Measurements from ENCODE around the gene ZG16. TPM values are rescaled to one million over a fixed set of nuclear protein-coding genes. Genes with fewer than 3 reads are reported as not detected.

The ZG16 gene
- total RNA-seq, 1 donor from 2014 or later: 0.20 TPM

- peaks cover 6% of the 10 kb centered on the region for H3K36me3 Mint-ChIP-seq
- H3K27ac Mint-ChIP-seq: peak overlapping the region; percentile 86
- H3K9me3 Mint-ChIP-seq: no peaks in the 10 kb centered on the region
- TF ChIP-seq, protein P1, sequence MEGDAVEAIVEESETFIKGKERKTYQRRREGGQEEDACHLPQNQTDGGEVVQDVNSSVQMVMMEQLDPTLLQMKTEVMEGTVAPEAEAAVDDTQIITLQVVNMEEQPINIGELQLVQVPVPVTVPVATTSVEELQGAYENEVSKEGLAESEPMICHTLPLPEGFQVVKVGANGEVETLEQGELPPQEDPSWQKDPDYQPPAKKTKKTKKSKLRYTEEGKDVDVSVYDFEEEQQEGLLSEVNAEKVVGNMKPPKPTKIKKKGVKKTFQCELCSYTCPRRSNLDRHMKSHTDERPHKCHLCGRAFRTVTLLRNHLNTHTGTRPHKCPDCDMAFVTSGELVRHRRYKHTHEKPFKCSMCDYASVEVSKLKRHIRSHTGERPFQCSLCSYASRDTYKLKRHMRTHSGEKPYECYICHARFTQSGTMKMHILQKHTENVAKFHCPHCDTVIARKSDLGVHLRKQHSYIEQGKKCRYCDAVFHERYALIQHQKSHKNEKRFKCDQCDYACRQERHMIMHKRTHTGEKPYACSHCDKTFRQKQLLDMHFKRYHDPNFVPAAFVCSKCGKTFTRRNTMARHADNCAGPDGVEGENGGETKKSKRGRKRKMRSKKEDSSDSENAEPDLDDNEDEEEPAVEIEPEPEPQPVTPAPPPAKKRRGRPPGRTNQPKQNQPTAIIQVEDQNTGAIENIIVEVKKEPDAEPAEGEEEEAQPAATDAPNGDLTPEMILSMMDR (IDR thresholded peaks at IDR 0.05; ENCODE audit: unreplicated experiment): no peak
- H3K4me1 Mint-ChIP-seq: peaks cover 38% of the 10 kb centered on the region
- H3K27me3 Mint-ChIP-seq (ENCODE audit: low read depth): no peaks in the 10 kb centered on the region
- DNase-seq (ENCODE audit: low spot score in 2 of 2, unreplicated experiment in 2 of 2): no peak
- peak overlapping the region; percentile 62 for H3K4me3 Mint-ChIP-seq
Measured at GRCh38 chr16:29820730-29821642, 42.9 kb downstream of the ZG16 start.

DNA sequence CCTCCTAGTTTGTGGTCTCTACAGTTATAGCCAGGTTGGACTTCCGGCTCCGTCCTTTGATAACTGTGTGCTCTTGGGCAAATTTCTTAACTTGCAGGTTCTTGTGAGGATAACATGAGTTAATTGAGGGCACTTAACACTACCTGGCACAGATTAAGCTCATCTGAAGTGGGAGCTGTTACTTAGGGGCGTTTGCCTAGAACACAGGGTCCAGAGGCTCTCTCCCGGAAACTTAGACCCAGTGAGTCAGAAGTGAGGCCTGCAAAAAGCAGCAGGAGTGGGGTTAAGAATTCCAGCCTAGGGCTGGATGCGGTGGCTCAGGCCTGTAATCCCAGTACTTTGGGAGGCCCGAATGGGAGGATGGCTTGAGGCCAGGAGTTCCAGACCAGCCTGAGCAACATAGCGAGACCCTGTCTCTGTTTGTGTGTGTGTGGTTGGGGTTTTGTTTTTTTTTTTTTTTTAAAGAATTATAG lies 43.6 kb downstream of the ZG16 start:
- Mint-ChIP-seq H3K4me3 (no peak overlapping the region), H3K27ac (peak overlapping the region; percentile 73), H3K4me1 (peaks cover 37% of the 10 kb centered on the region)

GRCh38 chr16:29824589-29825144 lies 46.6 kb downstream of the ZG16 start:
- Mint-ChIP-seq H3K4me1 (peaks cover 21% of the 10 kb centered on the region), H3K36me3 (no peaks in the 10 kb centered on the region), H3K4me3 (no peak overlapping the region), H3K27me3 (ENCODE audit: low read depth) (no peaks in the 10 kb centered on the region), H3K9me3 (no peaks in the 10 kb centered on the region), H3K27ac (no peak overlapping the region)
- TF ChIP-seq, protein P1 (IDR thresholded peaks at IDR 0.05; ENCODE audit: unreplicated experiment): no peak
- DNase-seq (ENCODE audit: low spot score in 2 of 2, unreplicated experiment in 2 of 2): no peak

More for the DNA sequence above, 43.6 kb downstream of the ZG16 start:
- TF ChIP-seq, protein P1 (IDR thresholded peaks at IDR 0.05; ENCODE audit: unreplicated experiment): no peak
- H3K27me3 Mint-ChIP-seq (ENCODE audit: low read depth): no peaks in the 10 kb centered on the region
- no peaks in the 10 kb centered on the region for H3K9me3 Mint-ChIP-seq
- DNase-seq (ENCODE audit: low spot score in 2 of 2, unreplicated experiment in 2 of 2): no peak
- H3K36me3 Mint-ChIP-seq: peaks cover 6% of the 10 kb centered on the region

DNA sequence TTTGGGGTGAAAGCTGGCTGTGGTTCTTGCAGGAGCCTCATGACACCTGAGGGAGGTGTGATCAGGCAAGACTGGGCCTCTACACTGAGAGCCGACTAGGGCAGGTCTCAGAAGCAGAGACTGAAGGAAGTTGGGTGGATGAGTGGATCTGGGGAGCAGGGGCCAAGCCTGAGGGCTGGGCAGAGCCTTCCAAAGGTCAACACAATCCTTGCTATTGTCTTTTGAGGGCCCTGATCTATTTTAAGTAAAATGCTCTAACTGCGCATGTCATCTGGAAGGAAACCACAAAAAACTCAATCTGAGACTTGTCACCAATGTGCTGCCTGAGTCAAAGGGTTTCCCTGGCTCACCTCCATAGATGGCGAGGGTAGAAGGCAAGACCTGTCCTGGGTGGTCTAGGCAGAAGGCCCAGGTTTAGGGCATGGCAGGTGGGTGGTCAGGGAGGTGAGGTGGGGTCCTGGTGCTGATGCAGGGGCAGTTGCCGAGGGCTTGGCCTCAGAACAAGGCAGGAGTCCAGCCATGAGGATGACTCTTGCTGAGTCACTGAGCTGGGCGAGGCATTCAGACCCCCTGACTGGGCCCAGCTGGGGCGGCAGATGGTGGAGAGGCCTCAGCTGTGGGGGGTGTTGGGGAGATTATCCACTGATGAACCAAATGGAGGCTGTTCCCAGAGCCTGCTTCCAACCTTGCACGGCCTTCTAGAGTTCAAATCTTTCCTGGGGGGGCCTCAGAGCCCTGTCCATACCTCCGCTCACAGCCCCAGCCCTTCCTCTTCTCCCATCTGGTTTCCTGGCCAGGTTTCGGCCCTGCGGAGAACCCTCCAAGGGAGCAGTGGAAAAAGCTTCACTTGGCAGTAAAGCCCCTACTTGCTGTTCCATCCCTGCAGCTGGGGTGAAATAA lies 47.3 kb downstream of the ZG16 start:
- no peaks in the 10 kb centered on the region for H3K36me3 Mint-ChIP-seq
- H3K27me3 Mint-ChIP-seq (ENCODE audit: low read depth): no peaks in the 10 kb centered on the region
- H3K4me1 Mint-ChIP-seq: peaks cover 15% of the 10 kb centered on the region
- DNase-seq (ENCODE audit: low spot score in 2 of 2, unreplicated experiment in 2 of 2): no peak
- no peaks in the 10 kb centered on the region for H3K9me3 Mint-ChIP-seq
- peak overlapping the region; percentile 16 for H3K27ac Mint-ChIP-seq
- H3K4me3 Mint-ChIP-seq: no peak overlapping the region
- TF ChIP-seq, protein P1 (IDR thresholded peaks at IDR 0.05; ENCODE audit: unreplicated experiment): no peak

DNA sequence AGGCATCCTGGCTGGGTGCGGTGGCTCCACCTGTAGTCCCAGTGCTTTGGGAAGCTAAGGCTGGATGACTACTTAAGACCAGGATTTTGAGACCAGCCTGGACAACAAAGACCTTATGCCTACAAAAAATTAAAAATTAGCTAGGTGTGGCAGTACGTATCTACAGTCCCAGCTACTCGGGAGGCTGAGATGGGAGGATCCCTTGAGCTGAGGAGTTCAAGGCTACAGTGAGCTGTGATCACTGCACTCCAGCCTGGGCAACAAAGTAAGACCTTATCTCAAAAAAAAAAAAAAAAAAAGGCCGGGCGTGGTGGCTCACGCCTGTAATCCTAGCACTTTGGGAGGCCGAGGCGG lies 48.3 kb downstream of the ZG16 start:
- peaks cover 9% of the 10 kb centered on the region for H3K4me1 Mint-ChIP-seq
- no peak overlapping the region for H3K4me3 Mint-ChIP-seq
- no peaks in the 10 kb centered on the region for H3K27me3 Mint-ChIP-seq (ENCODE audit: low read depth)
- TF ChIP-seq, protein P1 (IDR thresholded peaks at IDR 0.05; ENCODE audit: unreplicated experiment): no peak
- H3K36me3 Mint-ChIP-seq: no peaks in the 10 kb centered on the region
- no peak overlapping the region for H3K27ac Mint-ChIP-seq
- no peak for DNase-seq (ENCODE audit: low spot score in 2 of 2, unreplicated experiment in 2 of 2)
- H3K9me3 Mint-ChIP-seq: no peaks in the 10 kb centered on the region

Data from mesothelial cell of epicardium (in vitro differentiated cells).